HEK293 (cell line): ENCODE measurements around the gene CDH6.

Experiments
- MEIS1 ChIP-seq: sonication (generic); formaldehyde crosslinking; IDR thresholded peaks from 2 replicates; pipeline ENCODE4 v1.8.1; 2022; ENCODE audit warnings: missing genetic modification reagents, mild to moderate bottlenecking, borderline replicate concordance
- OVOL3 ChIP-seq: fragments of 450-650 bp; formaldehyde crosslinking; IDR thresholded peaks from 2 replicates; pipeline ENCODE4 v1.5.1; 2016; ENCODE audit warnings: missing biosample characterization, missing genetic modification characterization
- PBX3 ChIP-seq: sonication (generic); formaldehyde crosslinking; IDR thresholded peaks from 2 replicates; pipeline ENCODE4 v1.8.1; 2022; ENCODE audit warnings: mild to moderate bottlenecking, moderate library complexity, missing genetic modification reagents
- ZBTB8A ChIP-seq: fragments of 450-650 bp; formaldehyde crosslinking; IDR thresholded peaks from 2 replicates; pipeline ENCODE4 v1.5.1; 2016; ENCODE audit warnings: missing biosample characterization, missing genetic modification characterization
- ZNF140 ChIP-seq: fragments of 450-650 bp; formaldehyde crosslinking; IDR thresholded peaks from 2 replicates; pipeline ENCODE4 v1.5.1; 2016; ENCODE audit warnings: missing biosample characterization, missing genetic modification characterization
- ZNF175 ChIP-seq: fragments of 450-650 bp; formaldehyde crosslinking; IDR thresholded peaks from 2 replicates; pipeline ENCODE4 v1.5.1; 2016; ENCODE audit warnings: missing biosample characterization, missing genetic modification characterization
- ZNF274 ChIP-seq, 2 experiments: fragments of 200-500 bp in 1 of 2; fragments of 450-650 bp in 1 of 2; sonication (Bioruptor generic) in 1 of 2; formaldehyde crosslinking in 1 of 2; IDR thresholded peaks; 2 replicates each; pipeline versions ENCODE4 v1.5.1 to v1.6.1; 2014 to 2016; ENCODE audit warnings: borderline replicate concordance in 1 of 2, inconsistent platforms in 1 of 2, low read length in 1 of 2, missing biosample characterization in 1 of 2, missing genetic modification characterization in 1 of 2
- ZNF580 ChIP-seq: fragments of 450-650 bp; formaldehyde crosslinking; IDR thresholded peaks from 2 replicates; pipeline ENCODE4 v1.5.1; 2016; ENCODE audit warnings: missing biosample characterization, missing genetic modification characterization
- TF ChIP-seq, protein P1 (sequence below): fragments of 450-650 bp; formaldehyde crosslinking; IDR thresholded peaks from 2 replicates; pipeline ENCODE4 v1.5.1; 2016; ENCODE audit warnings: missing biosample characterization, missing genetic modification characterization

- TF ChIP-seq ZNF274 (IDR thresholded peaks at IDR 0.05; ENCODE audit: low read length) (no peak), ZNF274 (tag by site-specific recombination; IDR thresholded peaks at IDR 0.05; ENCODE audit: borderline replicate concordance) (no peak), ZBTB8A (tag by site-specific recombination) (no peak), ZNF140 (no peak), ZNF175 (tag by site-specific recombination) (no peak), PBX3 (CRISPR knock-in tag) (no peak), OVOL3 (tag by site-specific recombination) (no peak), MEIS1 (CRISPR knock-in tag) (no peak), ZNF580 (no peak)
- TF ChIP-seq, protein P1, sequence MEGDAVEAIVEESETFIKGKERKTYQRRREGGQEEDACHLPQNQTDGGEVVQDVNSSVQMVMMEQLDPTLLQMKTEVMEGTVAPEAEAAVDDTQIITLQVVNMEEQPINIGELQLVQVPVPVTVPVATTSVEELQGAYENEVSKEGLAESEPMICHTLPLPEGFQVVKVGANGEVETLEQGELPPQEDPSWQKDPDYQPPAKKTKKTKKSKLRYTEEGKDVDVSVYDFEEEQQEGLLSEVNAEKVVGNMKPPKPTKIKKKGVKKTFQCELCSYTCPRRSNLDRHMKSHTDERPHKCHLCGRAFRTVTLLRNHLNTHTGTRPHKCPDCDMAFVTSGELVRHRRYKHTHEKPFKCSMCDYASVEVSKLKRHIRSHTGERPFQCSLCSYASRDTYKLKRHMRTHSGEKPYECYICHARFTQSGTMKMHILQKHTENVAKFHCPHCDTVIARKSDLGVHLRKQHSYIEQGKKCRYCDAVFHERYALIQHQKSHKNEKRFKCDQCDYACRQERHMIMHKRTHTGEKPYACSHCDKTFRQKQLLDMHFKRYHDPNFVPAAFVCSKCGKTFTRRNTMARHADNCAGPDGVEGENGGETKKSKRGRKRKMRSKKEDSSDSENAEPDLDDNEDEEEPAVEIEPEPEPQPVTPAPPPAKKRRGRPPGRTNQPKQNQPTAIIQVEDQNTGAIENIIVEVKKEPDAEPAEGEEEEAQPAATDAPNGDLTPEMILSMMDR (tag by site-specific recombination) = no peak
These were observed 110.2 kb downstream of the CDH6 start for GRCh38 chr5:31303688-31304087.
